Measurements from ENCODE around the gene GNAO1.

DNA sequence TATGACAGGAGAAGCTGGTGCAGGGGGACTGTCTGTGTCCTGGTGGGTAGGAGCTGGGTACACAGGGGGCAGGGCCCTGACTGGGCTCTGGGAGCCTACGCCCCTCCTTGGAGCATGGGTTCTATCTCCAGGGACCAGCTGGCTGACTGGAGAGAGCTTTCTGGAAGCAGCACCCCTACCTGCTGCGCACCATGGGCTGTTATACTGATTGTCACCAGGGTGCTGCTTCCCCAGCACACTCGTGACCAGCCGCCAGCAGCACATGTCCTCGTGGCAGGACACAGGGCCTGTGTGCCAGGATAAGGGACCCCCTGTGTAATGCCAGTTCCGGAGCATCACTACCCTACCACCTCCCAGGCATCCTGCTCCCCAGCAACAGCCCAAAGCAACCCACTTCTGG is 128.1 kb downstream of the GNAO1 start:
- TF ChIP-seq, protein P1, sequence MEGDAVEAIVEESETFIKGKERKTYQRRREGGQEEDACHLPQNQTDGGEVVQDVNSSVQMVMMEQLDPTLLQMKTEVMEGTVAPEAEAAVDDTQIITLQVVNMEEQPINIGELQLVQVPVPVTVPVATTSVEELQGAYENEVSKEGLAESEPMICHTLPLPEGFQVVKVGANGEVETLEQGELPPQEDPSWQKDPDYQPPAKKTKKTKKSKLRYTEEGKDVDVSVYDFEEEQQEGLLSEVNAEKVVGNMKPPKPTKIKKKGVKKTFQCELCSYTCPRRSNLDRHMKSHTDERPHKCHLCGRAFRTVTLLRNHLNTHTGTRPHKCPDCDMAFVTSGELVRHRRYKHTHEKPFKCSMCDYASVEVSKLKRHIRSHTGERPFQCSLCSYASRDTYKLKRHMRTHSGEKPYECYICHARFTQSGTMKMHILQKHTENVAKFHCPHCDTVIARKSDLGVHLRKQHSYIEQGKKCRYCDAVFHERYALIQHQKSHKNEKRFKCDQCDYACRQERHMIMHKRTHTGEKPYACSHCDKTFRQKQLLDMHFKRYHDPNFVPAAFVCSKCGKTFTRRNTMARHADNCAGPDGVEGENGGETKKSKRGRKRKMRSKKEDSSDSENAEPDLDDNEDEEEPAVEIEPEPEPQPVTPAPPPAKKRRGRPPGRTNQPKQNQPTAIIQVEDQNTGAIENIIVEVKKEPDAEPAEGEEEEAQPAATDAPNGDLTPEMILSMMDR (IDR thresholded peaks at IDR 0.05): no peak
- TF ChIP-seq EZH2 (IDR thresholded peaks at IDR 0.05) (no peak), EZH2phosphoT487 (IDR thresholded peaks at IDR 0.05) (no peak)

Data from neural progenitor cell (in vitro differentiated cells).